Thoracic aorta (tissue), 2 donors: ENCODE data around the gene RAC3. TPM values are rescaled to one million over a fixed set of nuclear protein-coding genes. Genes with fewer than 3 reads are reported as not detected.

Source experiments
- ATAC-seq: fragments of 150-250 bp; one replicate; pipeline ENCODE4 v1.8.0; 2017; ENCODE audit warnings: low read depth; ENCODE audit not compliant: insufficient number of reproducible peaks, low FRiP score
- DNase-seq: peaks from one replicate; pipeline ENCODE4 v3.0.0-alpha.2; 2020; ENCODE audit warnings: low spot score
- H3K27ac ChIP-seq, 2 donors: fragments of 200-600 bp; sonication (generic); 1 replicate in 1 of 2; 2 replicates in 1 of 2; pipeline ENCODE4 v1.5.1; 2016; ENCODE audit warnings: mild to moderate bottlenecking in 2 of 2, moderate library complexity in 2 of 2
- H3K27me3 ChIP-seq: fragments of 200-600 bp; sonication (generic); replicated peaks from 2 replicates; pipeline ENCODE4 v1.6.0; 2016; ENCODE audit warnings: mild to moderate bottlenecking; ENCODE audit not compliant: insufficient read depth
- H3K36me3 ChIP-seq: fragments of 200-600 bp; sonication (generic); one replicate; pipeline ENCODE4 v1.5.1; 2016
- H3K4me1 ChIP-seq, 2 donors: fragments of 200-600 bp; sonication (generic); 1 replicate in 1 of 2; 2 replicates in 1 of 2; pipeline versions ENCODE4 v1.5.1 to v1.6.0; 2016; ENCODE audit warnings: low read depth in 2 of 2, mild to moderate bottlenecking in 1 of 2; ENCODE audit not compliant: control insufficient read depth in 1 of 2
- H3K4me3 ChIP-seq: fragments of 200-600 bp; sonication (generic); 2 replicates; pipeline ENCODE4 v1.5.1; 2016; ENCODE audit warnings: mild to moderate bottlenecking
- H3K9me3 ChIP-seq: fragments of 200-600 bp; sonication (generic); 2 replicates; pipeline ENCODE4 v1.5.1; 2016
- CTCF ChIP-seq: fragments of 200-600 bp; sonication (generic); IDR thresholded peaks from one replicate; pipeline ENCODE4 v1.5.1; 2019; ENCODE audit warnings: antibody characterized with exemption
- total RNA-seq, 2 donors: library from RNA; depleted of rRNA; stranded (reverse); fragments of >200 nt; gene quantifications; one replicate each; pipeline versions ENCODE4 v1.1.0 to v1.2.3, GENCODE V29; 2016

The RAC3 gene
- total RNA-seq, 2 donors from 2014 or later: 1.8 TPM; not detected in 1

DNA sequence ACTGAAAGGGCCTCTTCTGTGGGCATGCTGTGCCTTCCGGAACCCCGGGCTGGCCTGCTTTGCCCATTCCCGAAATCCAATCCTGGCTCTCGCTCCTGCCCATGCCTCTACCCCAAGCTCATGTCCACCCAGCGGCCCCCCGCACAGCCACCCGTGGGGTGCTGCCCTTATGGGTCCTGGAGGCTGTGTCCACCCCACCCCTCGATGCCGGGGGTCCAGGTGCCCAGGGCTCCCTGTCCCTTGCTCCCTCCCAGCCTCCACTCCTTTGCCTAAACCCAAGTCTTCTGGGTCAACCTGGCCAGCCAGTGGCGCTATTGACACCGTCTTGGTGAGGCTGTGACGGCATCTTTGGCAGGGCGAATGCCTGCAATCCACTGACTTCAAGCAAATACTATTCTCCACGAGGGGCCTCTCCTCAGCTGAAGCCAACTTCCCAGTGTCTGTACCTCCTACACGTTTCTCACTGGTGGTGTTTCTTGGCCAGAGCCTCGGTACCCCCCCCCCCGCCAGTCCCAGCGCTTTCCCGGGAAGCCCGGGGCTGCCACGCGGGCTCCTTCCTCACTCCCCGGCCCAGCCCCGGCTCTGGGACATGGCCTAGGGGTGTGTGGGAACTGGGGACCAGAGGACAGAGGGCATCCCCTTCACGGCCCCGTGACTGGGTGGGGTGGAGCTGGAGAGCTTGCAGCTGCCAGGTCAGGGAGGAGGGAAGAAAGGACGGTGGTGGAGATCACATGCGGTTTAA lies 46.3 kb downstream of the RAC3 start:
- Histone ChIP-seq H3K36me3 (peaks cover 29% of the 10 kb centered on the region), H3K27ac (no peak overlapping the region), H3K4me1 (no peaks in the 10 kb centered on the region), H3K9me3 (no peaks in the 10 kb centered on the region), H3K27me3 (no peaks in the 10 kb centered on the region), H3K4me3 (no peak overlapping the region)
- DNase-seq (no peak), ATAC-seq (no peak)
- TF ChIP-seq CTCF: no peak

- Histone ChIP-seq H3K27me3 (no peaks in the 10 kb centered on the region), H3K36me3 (peaks cover 35% of the 10 kb centered on the region), H3K27ac (no peak overlapping the region), H3K4me3 (no peak overlapping the region), H3K4me1 (no peaks in the 10 kb centered on the region), H3K9me3 (no peaks in the 10 kb centered on the region)
- TF ChIP-seq CTCF: no peak
- DNase-seq (no peak), ATAC-seq (no peak)
Observed at GRCh38 chr17:82078433-82078832, 47.0 kb downstream of the RAC3 start.

- H3K4me1 ChIP-seq: no peaks in the 10 kb centered on the region
- no peak for TF ChIP-seq CTCF
- no peaks in the 10 kb centered on the region for H3K27me3 ChIP-seq
- no peak for ATAC-seq
- no peak overlapping the region for H3K4me3 ChIP-seq
- H3K27ac ChIP-seq: no peak overlapping the region
- peaks cover 41% of the 10 kb centered on the region for H3K36me3 ChIP-seq
- no peak for DNase-seq
- no peaks in the 10 kb centered on the region for H3K9me3 ChIP-seq
Observed at GRCh38 chr17:82079001-82079677, 47.7 kb downstream of the RAC3 start.

GRCh38 chr17:82080048-82080788 lies 48.7 kb downstream of the RAC3 start:
- peaks cover 50% of the 10 kb centered on the region for H3K36me3 ChIP-seq
- DNase-seq: no peak
- no peaks in the 10 kb centered on the region for H3K9me3 ChIP-seq
- H3K4me3 ChIP-seq: no peak overlapping the region
- no peak for TF ChIP-seq CTCF
- ATAC-seq: no peak
- H3K27ac ChIP-seq: no peak overlapping the region
- no peaks in the 10 kb centered on the region for H3K27me3 ChIP-seq
- H3K4me1 ChIP-seq: no peaks in the 10 kb centered on the region
